T-cell (primary cell): Measurements from ENCODE around the gene LAMC1. TPM values are rescaled to one million over a fixed set of nuclear protein-coding genes. Genes with fewer than 3 reads are reported as not detected.

ENCODE experiments used
- ATAC-seq, 4 experiments: fragments of 200-7000 bp in 3 of 4; fragments of 150-1000 bp in 1 of 4; cut with Tn5 transposase; replicated peaks in 1 of 4; 1 replicate in 3 of 4; 2 replicates in 1 of 4; pipeline ENCODE4 v1.10.0; 2021; ENCODE audit warnings: moderate library complexity in 3 of 4, mild to moderate bottlenecking in 2 of 4, moderate number of reproducible peaks in 1 of 4
- CTCF ChIA-PET, 2 donors: fragments of 300-600 bp; sonication (Branson Sonifier 250); formaldehyde crosslinking; loops; one replicate each; lab custom pipeline; 2022; ENCODE audit warnings: antibody characterized with exemption in 2 of 2; lab: Charles Lee
- POLR2A ChIA-PET, 2 donors: fragments of 300-600 bp; sonication (Branson Sonifier 250); formaldehyde crosslinking; loops; one replicate each; lab custom pipeline; 2022; ENCODE audit warnings: antibody characterized with exemption in 2 of 2; lab: Charles Lee
- DNase-seq, 35 experiments: peaks; one replicate each; pipeline versions ENCODE4 v3.0.0 to v3.0.0-alpha.2; 2013 to 2023
- H3K27ac ChIP-seq: one replicate; pipeline ENCODE4 v1.5.1; 2013; ENCODE audit warnings: low read length
- H3K27me3 ChIP-seq, 2 experiments: replicated peaks in 1 of 2; 1 replicate in 1 of 2; 2 replicates in 1 of 2; pipeline versions ENCODE4 v1.6.1 to v1.7.0; 2013; ENCODE audit warnings: low read length in 1 of 2, mixed read lengths in 1 of 2; ENCODE audit not compliant: control insufficient read depth in 2 of 2, insufficient read depth in 2 of 2; ENCODE audit errors: extremely low read depth in 1 of 2
- H3K36me3 ChIP-seq, 2 donors: 1 replicate in 1 of 2; 2 replicates in 1 of 2; pipeline versions ENCODE4 v1.6.1 to v1.7.0; 2013; ENCODE audit warnings: low read length in 1 of 2; ENCODE audit not compliant: control insufficient read depth in 2 of 2, insufficient read depth in 1 of 2; ENCODE audit errors: extremely low read depth in 1 of 2
- H3K4me1 ChIP-seq, 2 experiments: 1 replicate in 1 of 2; 2 replicates in 1 of 2; pipeline versions ENCODE4 v1.6.1 to v1.7.0; 2013; ENCODE audit warnings: low read length in 2 of 2, mixed read lengths in 1 of 2; ENCODE audit not compliant: insufficient read depth in 2 of 2, control insufficient read depth in 1 of 2; ENCODE audit errors: extremely low read depth in 1 of 2
- H3K4me3 ChIP-seq, 2 donors: 1 replicate in 1 of 2; 2 replicates in 1 of 2; pipeline versions ENCODE4 v1.5.1 to v1.7.0; 2013; ENCODE audit warnings: mild to moderate bottlenecking in 2 of 2, low read length in 1 of 2, moderate library complexity in 1 of 2; ENCODE audit not compliant: control insufficient read depth in 1 of 2; ENCODE audit errors: extremely low read depth in 1 of 2
- H3K9me3 ChIP-seq: 2 replicates; pipeline ENCODE4 v1.7.0; 2013
- H3K27ac Mint-ChIP-seq, 2 donors: one replicate each; pipeline ENCODE4 v1.8.0; 2020 to 2021; ENCODE audit warnings: mild to moderate bottlenecking in 2 of 2, mixed read lengths in 2 of 2
- H3K27me3 Mint-ChIP-seq, 2 donors: one replicate each; pipeline ENCODE4 v1.8.0; 2021 to 2022; ENCODE audit warnings: mixed read lengths in 2 of 2
- H3K36me3 Mint-ChIP-seq: one replicate; pipeline ENCODE4 v1.8.0; 2021; ENCODE audit warnings: mixed read lengths
- H3K4me1 Mint-ChIP-seq, 3 donors: one replicate each; pipeline ENCODE4 v1.8.0; 2020 to 2022; ENCODE audit warnings: mixed read lengths in 3 of 3, mild to moderate bottlenecking in 1 of 3
- H3K4me3 Mint-ChIP-seq, 3 donors: one replicate each; pipeline ENCODE4 v1.8.0; 2020 to 2022; ENCODE audit warnings: mild to moderate bottlenecking in 3 of 3, mixed read lengths in 3 of 3, moderate library complexity in 3 of 3
- H3K9me3 Mint-ChIP-seq, 3 donors: one replicate each; pipeline ENCODE4 v1.8.0; 2020 to 2022; ENCODE audit warnings: mixed read lengths in 3 of 3
- WGBS: methylation state at CpG from one replicate; pipeline ENCODE4 v1.1.5; 2013; ENCODE audit warnings: missing lambda C conversion rate; ENCODE audit not compliant: insufficient coverage; 5-methylcytosine and 5-hydroxymethylcytosine counted together
- total RNA-seq, 35 experiments: library from RNA in 6 of 35; stranded (reverse) in 6 of 35; fragments of 120-200 nt in 1 of 35; gene quantifications; one replicate each; pipeline versions ENCODE4 v1.2.1 to v1.2.4 and lab custom pipeline; 2013 to 2026

Gene LAMC1
- total RNA-seq, 5 donors from 2014 or later (not counting 1 experiment from before 2014, with no cell fraction given), result 0.30 to 3.1 (median 2.1) TPM

GRCh38 chr1:183023601-183024316, 539 bp downstream of the LAMC1 start:
- peaks cover 12 to 23% (median 19%) of the 10 kb centered on the region in 3 donors for H3K4me1 Mint-ChIP-seq
- H3K4me3 ChIP-seq, result peak overlapping the region; percentile 16 to 38
- WGBS, result under 1% methylated on average over 62 of the region's 68 CpGs

GRCh38 chr1:183024317-183025009, 1.2 kb downstream of the LAMC1 start:
- H3K4me3 ChIP-seq, result peak overlapping the region; percentile 16 to 38
- CTCF ChIA-PET, result no interaction called here
- peaks cover 12 to 23% (median 19%) of the 10 kb centered on the region in 3 donors for H3K4me1 Mint-ChIP-seq
- ATAC-seq, result peak in 2 of 4 experiments; percentile 15 to 24
- POLR2A ChIA-PET, result no interaction called here
- DNase-seq, result no peak
- no peaks in the 10 kb centered on the region for H3K9me3 ChIP-seq
- no peak overlapping the region for H3K27ac Mint-ChIP-seq
- peaks cover 6 to 27% of the 10 kb centered on the region in 2 experiments for H3K27me3 ChIP-seq
- no peaks in the 10 kb centered on the region for H3K36me3 Mint-ChIP-seq
- peak overlapping the region; percentile 74 to 82 (median 79) for H3K4me3 Mint-ChIP-seq
- peaks cover 65 to 76% of the 10 kb centered on the region in 2 donors for H3K27me3 Mint-ChIP-seq
- WGBS, result 6% methylated on average over 7 of the region's 14 CpGs
- H3K4me1 ChIP-seq, result peaks cover 2 to 16% of the 10 kb centered on the region in 2 experiments
- H3K36me3 ChIP-seq, result no peaks in the 10 kb centered on the region
- H3K27ac ChIP-seq, result no peak overlapping the region
- H3K9me3 Mint-ChIP-seq, result peaks cover 0 to 4% (median 0%) of the 10 kb centered on the region in 3 donors

More at GRCh38 chr1:183023601-183024316, 539 bp downstream of the LAMC1 start:
- ChIA-PET CTCF (no interaction called here), POLR2A (no interaction called here)
- Histone ChIP-seq H3K27ac (no peak overlapping the region), H3K27me3 (peaks cover 6 to 27% of the 10 kb centered on the region in 2 experiments), H3K4me1 (peaks cover 2 to 16% of the 10 kb centered on the region in 2 experiments), H3K9me3 (no peaks in the 10 kb centered on the region), H3K36me3 (no peaks in the 10 kb centered on the region)
- ATAC-seq (peak; percentile 48 to 73 (median 68)), DNase-seq (peak in 9 of 35 experiments; percentile 4 to 23 (median 12))
- H3K27me3 Mint-ChIP-seq, result peaks cover 58 to 70% of the 10 kb centered on the region in 2 donors
- H3K36me3 Mint-ChIP-seq, result no peaks in the 10 kb centered on the region
- no peak overlapping the region for H3K27ac Mint-ChIP-seq
- peak overlapping the region; percentile 74 to 82 (median 79) for H3K4me3 Mint-ChIP-seq
- H3K9me3 Mint-ChIP-seq, result peaks cover 0 to 4% (median 0%) of the 10 kb centered on the region in 3 donors

DNA sequence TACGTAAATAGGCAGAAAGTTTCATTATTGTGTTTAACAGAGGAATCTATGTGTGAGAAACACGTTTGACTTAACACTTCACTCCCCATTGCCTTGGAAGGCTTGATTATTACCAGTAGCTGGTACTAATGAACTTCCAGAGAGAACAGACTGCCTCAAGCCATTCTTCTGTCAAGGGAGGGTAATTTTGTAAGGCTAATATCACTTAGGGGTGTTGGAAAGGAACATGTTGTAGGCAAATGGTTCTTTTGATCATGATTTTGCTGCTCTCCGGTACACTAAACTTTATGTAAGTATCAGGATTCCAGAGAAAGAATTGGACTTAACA, 1.8 kb downstream of the LAMC1 start:
- no peak overlapping the region for H3K4me3 ChIP-seq

GRCh38 chr1:183025782-183026774, 2.9 kb downstream of the LAMC1 start:
- CTCF ChIA-PET, result no interaction called here

More for the DNA sequence above, 1.8 kb downstream of the LAMC1 start:
- no peak for ATAC-seq
- Histone ChIP-seq H3K27me3 (peaks cover 6 to 28% of the 10 kb centered on the region in 2 experiments), H3K36me3 (no peaks in the 10 kb centered on the region), H3K9me3 (no peaks in the 10 kb centered on the region), H3K4me1 (peaks cover 2 to 16% of the 10 kb centered on the region in 2 experiments), H3K27ac (no peak overlapping the region)
- H3K27me3 Mint-ChIP-seq, result peaks cover 67 to 81% of the 10 kb centered on the region in 2 donors
- POLR2A ChIA-PET, result no interaction called here
- WGBS, result no CpG with 5 or more reads among the region's 3 CpGs
- H3K4me3 Mint-ChIP-seq, result peak overlapping the region in 1 of 3 donors; percentile 82
- no peaks in the 10 kb centered on the region for H3K36me3 Mint-ChIP-seq
- peaks cover 0 to 4% (median 0%) of the 10 kb centered on the region in 3 donors for H3K9me3 Mint-ChIP-seq
- no peak overlapping the region for H3K27ac Mint-ChIP-seq
- no peak for DNase-seq
- peaks cover 12 to 23% (median 19%) of the 10 kb centered on the region in 3 donors for H3K4me1 Mint-ChIP-seq
- CTCF ChIA-PET, result no interaction called here

GRCh38 chr1:183027031-183027430, 3.8 kb downstream of the LAMC1 start:
- peaks cover 62 to 73% of the 10 kb centered on the region in 2 donors for H3K27me3 Mint-ChIP-seq
- H3K9me3 Mint-ChIP-seq, result no peaks in the 10 kb centered on the region
- ChIA-PET CTCF (no interaction called here), POLR2A (no interaction called here)
- peaks cover 12 to 21% (median 16%) of the 10 kb centered on the region in 3 donors for H3K4me1 Mint-ChIP-seq
- peaks cover under 1 to 24% of the 10 kb centered on the region in 2 experiments for H3K27me3 ChIP-seq
- no peak overlapping the region for H3K4me3 ChIP-seq
- no peak overlapping the region for H3K27ac ChIP-seq
- ATAC-seq (no peak), DNase-seq (no peak)
- H3K27ac Mint-ChIP-seq, result no peak overlapping the region
- H3K4me3 Mint-ChIP-seq, result no peak overlapping the region
- WGBS, result no CpG with 5 or more reads among the region's 3 CpGs
- peaks cover 2 to 16% of the 10 kb centered on the region in 2 experiments for H3K4me1 ChIP-seq
- H3K36me3 ChIP-seq, result no peaks in the 10 kb centered on the region
- no peaks in the 10 kb centered on the region for H3K9me3 ChIP-seq
- H3K36me3 Mint-ChIP-seq, result no peaks in the 10 kb centered on the region

More at GRCh38 chr1:183025782-183026774, 2.9 kb downstream of the LAMC1 start:
- DNase-seq (no peak), ATAC-seq (no peak)
- peaks cover 12 to 23% (median 19%) of the 10 kb centered on the region in 3 donors for H3K4me1 Mint-ChIP-seq
- H3K9me3 ChIP-seq, result no peaks in the 10 kb centered on the region
- peaks cover 0 to 4% (median 0%) of the 10 kb centered on the region in 3 donors for H3K9me3 Mint-ChIP-seq
- no peak overlapping the region for H3K4me3 ChIP-seq
- peaks cover 4 to 21% of the 10 kb centered on the region in 2 experiments for H3K27me3 ChIP-seq
- no peaks in the 10 kb centered on the region for H3K36me3 Mint-ChIP-seq
- H3K27ac Mint-ChIP-seq, result no peak overlapping the region
- WGBS, result no CpG with 5 or more reads among the region's 4 CpGs
- H3K36me3 ChIP-seq, result no peaks in the 10 kb centered on the region
- POLR2A ChIA-PET, result no interaction called here
- no peak overlapping the region for H3K27ac ChIP-seq
- H3K4me3 Mint-ChIP-seq, result no peak overlapping the region
- peaks cover 2 to 16% of the 10 kb centered on the region in 2 experiments for H3K4me1 ChIP-seq
- H3K27me3 Mint-ChIP-seq, result peaks cover 64 to 75% of the 10 kb centered on the region in 2 donors
